ENCODE measurements around the gene CDC42SE2. TPM values are rescaled to one million over a fixed set of nuclear protein-coding genes. Genes with fewer than 3 reads are reported as not detected.

The CDC42SE2 gene
- total RNA-seq, 6 experiments from 2014 or later, result 14.2 to 18.0 (median 16.4) TPM

DNA sequence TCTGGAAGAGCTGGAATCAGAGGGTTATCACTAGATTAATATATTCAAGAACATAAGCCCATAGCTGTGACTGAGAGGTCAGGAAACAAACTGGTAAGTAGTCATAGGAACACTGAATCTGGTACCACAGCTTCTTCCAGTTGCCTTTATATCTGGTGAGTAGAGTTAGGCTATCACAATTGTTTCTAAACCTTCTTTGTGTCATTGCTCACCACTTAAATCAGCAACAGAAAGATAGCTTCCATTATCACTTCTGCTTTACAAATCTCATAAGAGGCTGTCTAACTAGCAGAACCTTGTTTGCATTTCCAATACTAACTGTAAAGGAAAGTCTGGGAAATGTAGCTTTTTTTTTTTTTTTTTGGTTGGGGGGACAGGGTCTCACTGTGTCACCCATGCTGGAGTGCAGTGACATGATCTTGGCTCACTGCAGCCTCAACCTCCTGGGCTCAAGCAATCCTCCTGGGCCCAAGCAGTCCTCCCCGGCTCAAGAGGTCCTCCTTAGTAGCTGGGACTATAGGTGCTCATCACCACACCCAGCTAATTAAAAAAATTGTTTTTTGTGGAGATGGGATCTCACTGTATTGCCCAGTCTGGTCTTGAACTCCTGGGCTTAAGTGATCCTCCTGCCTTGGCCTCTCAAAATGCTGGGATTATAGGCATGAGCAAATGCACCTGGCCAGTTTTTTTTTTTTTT is 22.0 kb downstream of the CDC42SE2 start:
- TF ChIP-seq, protein P1, sequence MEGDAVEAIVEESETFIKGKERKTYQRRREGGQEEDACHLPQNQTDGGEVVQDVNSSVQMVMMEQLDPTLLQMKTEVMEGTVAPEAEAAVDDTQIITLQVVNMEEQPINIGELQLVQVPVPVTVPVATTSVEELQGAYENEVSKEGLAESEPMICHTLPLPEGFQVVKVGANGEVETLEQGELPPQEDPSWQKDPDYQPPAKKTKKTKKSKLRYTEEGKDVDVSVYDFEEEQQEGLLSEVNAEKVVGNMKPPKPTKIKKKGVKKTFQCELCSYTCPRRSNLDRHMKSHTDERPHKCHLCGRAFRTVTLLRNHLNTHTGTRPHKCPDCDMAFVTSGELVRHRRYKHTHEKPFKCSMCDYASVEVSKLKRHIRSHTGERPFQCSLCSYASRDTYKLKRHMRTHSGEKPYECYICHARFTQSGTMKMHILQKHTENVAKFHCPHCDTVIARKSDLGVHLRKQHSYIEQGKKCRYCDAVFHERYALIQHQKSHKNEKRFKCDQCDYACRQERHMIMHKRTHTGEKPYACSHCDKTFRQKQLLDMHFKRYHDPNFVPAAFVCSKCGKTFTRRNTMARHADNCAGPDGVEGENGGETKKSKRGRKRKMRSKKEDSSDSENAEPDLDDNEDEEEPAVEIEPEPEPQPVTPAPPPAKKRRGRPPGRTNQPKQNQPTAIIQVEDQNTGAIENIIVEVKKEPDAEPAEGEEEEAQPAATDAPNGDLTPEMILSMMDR (IDR thresholded peaks at IDR 0.05), result no peak
- Mint-ChIP-seq H3K27me3 (ENCODE audit: insufficient read depth) (no peaks in the 10 kb centered on the region; the same call in 1 of the 2 replicates), H3K4me3 (no peak overlapping the region), H3K27ac (no peak overlapping the region), H3K36me3 (ENCODE audit: low read depth) (no peaks in the 10 kb centered on the region), H3K9me3 (no peaks in the 10 kb centered on the region), H3K4me1 (ENCODE audit: low read depth) (peaks cover 15% of the 10 kb centered on the region)
- no peak for DNase-seq

DNA sequence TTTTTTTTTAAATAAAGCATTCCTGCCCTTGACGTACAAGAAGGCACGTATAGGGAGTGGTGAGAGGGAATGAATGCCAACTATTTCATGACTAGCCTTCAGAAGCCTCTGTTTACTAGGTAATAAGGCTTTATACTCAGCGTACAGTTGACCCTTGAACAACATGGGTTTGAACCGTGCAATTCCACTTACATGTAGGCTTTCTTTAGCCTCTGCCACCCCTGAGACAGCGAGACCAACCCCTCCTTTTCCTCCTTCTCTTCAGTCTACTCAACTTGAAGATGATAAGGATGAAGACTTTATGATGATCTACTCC is 22.5 kb downstream of the CDC42SE2 start:
- DNase-seq, result no peak
- no peaks in the 10 kb centered on the region; the same call in 1 of the 2 replicates for H3K27me3 Mint-ChIP-seq (ENCODE audit: insufficient read depth)
- H3K4me3 Mint-ChIP-seq, result no peak overlapping the region
- H3K36me3 Mint-ChIP-seq (ENCODE audit: low read depth), result no peaks in the 10 kb centered on the region
- no peak overlapping the region for H3K27ac Mint-ChIP-seq
- peaks cover 10% of the 10 kb centered on the region for H3K4me1 Mint-ChIP-seq (ENCODE audit: low read depth)
- TF ChIP-seq, protein P1 (IDR thresholded peaks at IDR 0.05), result no peak
- H3K9me3 Mint-ChIP-seq, result no peaks in the 10 kb centered on the region

DNA sequence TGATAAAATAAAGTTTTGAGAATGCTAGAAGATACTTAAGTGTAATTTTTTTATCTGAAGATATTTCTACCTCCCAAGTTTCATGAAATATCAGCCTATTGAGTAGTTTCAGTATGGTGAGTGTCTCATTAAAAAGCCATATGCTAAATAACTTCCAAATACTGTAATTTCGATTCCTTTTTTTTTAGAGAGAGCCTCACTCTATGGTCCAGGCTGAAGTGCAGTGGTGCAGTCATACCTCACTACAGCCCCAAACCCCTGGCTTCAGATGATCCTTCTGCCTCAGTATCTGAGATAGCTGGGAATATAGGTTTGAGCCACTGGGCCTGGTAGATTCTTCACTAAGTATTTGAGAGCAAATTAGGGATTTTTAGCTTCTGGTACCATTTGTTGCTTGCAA is 24.5 kb downstream of the CDC42SE2 start:
- H3K36me3 Mint-ChIP-seq (ENCODE audit: low read depth), result no peaks in the 10 kb centered on the region
- TF ChIP-seq, protein P1 (IDR thresholded peaks at IDR 0.05), result no peak
- DNase-seq, result no peak
- no peaks in the 10 kb centered on the region for H3K4me1 Mint-ChIP-seq (ENCODE audit: low read depth)
- no peaks in the 10 kb centered on the region for H3K27me3 Mint-ChIP-seq (ENCODE audit: insufficient read depth)
- H3K4me3 Mint-ChIP-seq, result no peak overlapping the region
- H3K27ac Mint-ChIP-seq, result no peak overlapping the region
- no peaks in the 10 kb centered on the region for H3K9me3 Mint-ChIP-seq

DNA sequence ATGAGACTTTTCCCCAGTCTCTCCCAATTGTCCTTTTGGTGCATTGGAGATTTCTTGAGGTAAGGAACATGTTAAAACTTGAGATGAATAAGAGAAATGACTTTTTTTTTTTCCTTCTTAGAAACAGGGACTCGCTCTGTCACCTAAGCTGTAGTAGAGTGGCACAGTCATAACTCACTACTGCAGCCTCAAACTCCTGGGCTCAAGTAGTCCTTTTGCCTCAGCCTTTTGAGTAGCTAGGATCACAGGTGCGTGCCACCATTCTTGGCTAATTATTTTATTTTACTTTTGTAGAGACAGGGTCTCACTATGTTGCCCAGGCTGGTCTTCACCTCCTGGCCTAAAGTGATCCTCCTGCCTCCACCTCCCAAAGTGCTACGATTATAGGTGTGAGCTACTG is 25.9 kb downstream of the CDC42SE2 start:
- DNase-seq, result no peak
- TF ChIP-seq, protein P1 (IDR thresholded peaks at IDR 0.05), result no peak
- Mint-ChIP-seq H3K36me3 (ENCODE audit: low read depth) (no peaks in the 10 kb centered on the region), H3K4me1 (ENCODE audit: low read depth) (no peaks in the 10 kb centered on the region), H3K27me3 (ENCODE audit: insufficient read depth) (no peaks in the 10 kb centered on the region), H3K27ac (no peak overlapping the region), H3K4me3 (no peak overlapping the region), H3K9me3 (no peaks in the 10 kb centered on the region)

DNA sequence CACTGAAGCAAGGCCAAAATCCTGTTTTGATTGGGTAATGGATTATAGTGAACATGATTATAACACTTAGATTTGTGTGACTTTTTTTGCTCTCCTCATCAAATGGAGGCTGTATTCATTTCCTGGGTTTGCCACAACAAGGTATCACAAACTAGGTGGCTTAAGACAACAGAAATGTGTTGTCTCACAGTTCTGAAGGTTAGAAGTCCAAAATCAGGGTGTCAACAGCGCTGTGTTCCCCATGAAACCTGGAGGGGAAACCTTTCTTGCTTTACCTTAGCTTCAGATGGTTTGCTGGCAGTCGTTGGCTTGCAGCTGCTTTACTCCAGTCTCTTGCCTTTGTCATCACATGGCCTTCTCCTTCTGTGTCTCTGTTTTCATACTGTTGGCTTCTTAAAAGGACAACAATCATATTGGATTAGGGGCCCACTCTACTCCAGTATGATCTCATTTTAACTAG is 32.4 kb downstream of the CDC42SE2 start:
- Mint-ChIP-seq H3K4me1 (ENCODE audit: low read depth) (no peaks in the 10 kb centered on the region), H3K4me3 (no peak overlapping the region), H3K9me3 (no peaks in the 10 kb centered on the region), H3K36me3 (ENCODE audit: low read depth) (peaks cover 3% of the 10 kb centered on the region; the same call in 1 of the 2 replicates), H3K27me3 (ENCODE audit: insufficient read depth) (no peaks in the 10 kb centered on the region), H3K27ac (no peak overlapping the region)
- TF ChIP-seq, protein P1 (IDR thresholded peaks at IDR 0.05), result no peak
- DNase-seq, result no peak

Data from HFFc6 (cell line).